SK-N-SH (cell line): ENCODE measurements around the gene CEACAM7. TPM values are rescaled to one million over a fixed set of nuclear protein-coding genes. Genes with fewer than 3 reads are reported as not detected.

Experiments used
- CTCF ChIA-PET: fragments of 300-600, 350-600 bp; formaldehyde crosslinking; extraction: SDS; loops from one replicate; lab custom pipeline; 2021; lab: Yijun Ruan, JAX
- POLR2A ChIA-PET: fragments of 350-600 bp; sonication (Branson Sonifier 250); formaldehyde crosslinking; extraction: SDS; loops from one replicate; lab custom pipeline; 2020; ENCODE audit warnings: antibody characterized with exemption, inconsistent platforms; lab: Yijun Ruan, JAX
- DNase-seq: peaks from one replicate; pipeline ENCODE4 v3.0.0; 2012
- H2AFZ ChIP-seq: fragments of 200-600 bp; sonication (generic); 2 replicates; pipeline ENCODE4 v1.8.1; 2016; ENCODE audit warnings: antibody characterized with exemption, mild to moderate bottlenecking, low read depth
- H3F3A ChIP-seq: fragments of 200-600 bp; sonication (generic); replicated peaks from 2 replicates; pipeline ENCODE3; 2016; ENCODE audit warnings: antibody characterized with exemption, mild to moderate bottlenecking; ENCODE audit not compliant: insufficient read depth
- H3K27ac ChIP-seq, 2 experiments: fragments of 200-500 bp in 1 of 2; fragments of 200-600 bp in 1 of 2; sonication (Bioruptor generic) in 1 of 2; sonication (generic), shearing (Covaris generic) in 1 of 2; 2 replicates each; pipeline versions ENCODE4 v1.5.1 to v1.6.1; 2014 to 2016; ENCODE audit warnings: low read depth in 2 of 2, inconsistent platforms in 1 of 2, low read length in 1 of 2, mild to moderate bottlenecking in 1 of 2, mixed read lengths in 1 of 2
- H3K27me3 ChIP-seq: fragments of 200-600 bp; sonication (generic), shearing (Covaris generic); 2 replicates; pipeline ENCODE4 v1.6.1; 2016; ENCODE audit warnings: mixed run types; ENCODE audit not compliant: insufficient read depth
- H3K36me3 ChIP-seq, 2 experiments: fragments of 200-500 bp in 1 of 2; fragments of 200-600 bp in 1 of 2; sonication (Bioruptor generic) in 1 of 2; sonication (generic) in 1 of 2; replicated peaks in 1 of 2; 2 replicates each; pipeline versions ENCODE3 to v1.5.1; 2014 to 2016; ENCODE audit warnings: low read length in 1 of 2, mild to moderate bottlenecking in 1 of 2; ENCODE audit not compliant: insufficient read depth in 2 of 2, control insufficient read depth in 1 of 2
- H3K4me1 ChIP-seq, 2 experiments: fragments of 200-500 bp in 1 of 2; fragments of 200-600 bp in 1 of 2; sonication (Bioruptor generic) in 1 of 2; sonication (generic), shearing (Covaris generic) in 1 of 2; 2 replicates each; pipeline versions ENCODE4 v1.5.1 to v1.6.1; 2014 to 2016; ENCODE audit warnings: low read depth in 1 of 2, low read length in 1 of 2, mixed run types in 1 of 2; ENCODE audit not compliant: insufficient read depth in 2 of 2, control insufficient read depth in 1 of 2
- H3K4me2 ChIP-seq: fragments of 200-600 bp; sonication (generic), shearing (Covaris generic); 2 replicates; pipeline ENCODE4 v1.6.1; 2017; ENCODE audit warnings: mixed run types
- H3K4me3 ChIP-seq, 2 experiments: fragments of 200-500 bp in 1 of 2; fragments of 200-600 bp in 1 of 2; sonication (Bioruptor generic) in 1 of 2; sonication (generic), shearing (Covaris generic) in 1 of 2; 2 replicates each; pipeline versions ENCODE4 v1.5.1 to v1.8.1; 2014 to 2016; ENCODE audit warnings: low read depth in 2 of 2, inconsistent platforms in 1 of 2, low read length in 1 of 2, mild to moderate bottlenecking in 1 of 2, mixed read lengths in 1 of 2, moderate library complexity in 1 of 2
- H3K79me2 ChIP-seq: fragments of 200-600 bp; sonication (generic); 2 replicates; pipeline ENCODE4 v1.8.1; 2017; ENCODE audit warnings: mild to moderate bottlenecking; ENCODE audit not compliant: insufficient read depth
- H3K9ac ChIP-seq: fragments of 200-600 bp; sonication (generic); 2 replicates; pipeline ENCODE4 v1.6.1; 2017; ENCODE audit warnings: mixed run types
- H3K9me2 ChIP-seq: fragments of 200-600 bp; sonication (generic); 2 replicates; pipeline ENCODE4 v1.6.1; 2017; ENCODE audit warnings: mixed run types
- H3K9me3 ChIP-seq: fragments of 200-600 bp; sonication (generic); 2 replicates; pipeline ENCODE4 v1.6.1; 2017; ENCODE audit warnings: mixed run types, mild to moderate bottlenecking, moderate library complexity
- H4K20me1 ChIP-seq: fragments of 200-600 bp; sonication (generic); 2 replicates; pipeline ENCODE4 v1.6.1; 2017; ENCODE audit warnings: mild to moderate bottlenecking, mixed run types; ENCODE audit not compliant: insufficient read depth
- CHD2 ChIP-seq: fragments of 150-350 bp; IDR thresholded peaks from 2 replicates; pipeline ENCODE4 v1.6.1; 2018; ENCODE audit warnings: low read length; ENCODE audit not compliant: partially characterized antibody
- ELF1 ChIP-seq: IDR thresholded peaks from 2 replicates; pipeline ENCODE4 v1.4.0; 2012
- EZH2phosphoT487 ChIP-seq: fragments of 200-600 bp; sonication (generic); IDR thresholded peaks from 2 replicates; pipeline ENCODE4 v1.6.1; 2017; ENCODE audit warnings: low read depth, mixed run types, mild to moderate bottlenecking, antibody characterized with exemption, moderate library complexity, borderline replicate concordance
- GATA2 ChIP-seq: sonication (generic); formaldehyde crosslinking; IDR thresholded peaks from 2 replicates; pipeline ENCODE4 v1.5.0; 2020; ENCODE audit warnings: mild to moderate bottlenecking, missing genetic modification reagents
- NFIC ChIP-seq: IDR thresholded peaks from 2 replicates; pipeline ENCODE4 v1.4.0; 2012; ENCODE audit warnings: borderline replicate concordance
- POLR2AphosphoS5 ChIP-seq: IDR thresholded peaks from 2 replicates; pipeline ENCODE4 v1.6.1; 2012; ENCODE audit warnings: low read depth, low read length
- RCOR1 ChIP-seq: fragments of 150-350 bp; IDR thresholded peaks from 2 replicates; pipeline ENCODE4 v1.6.1; 2017; ENCODE audit warnings: antibody characterized with exemption, low read length
- SMC3 ChIP-seq: IDR thresholded peaks from 2 replicates; pipeline ENCODE4 v1.6.1; 2012; ENCODE audit warnings: low read depth, low read length, improper control_type of control experiment
- TAF1 ChIP-seq: IDR thresholded peaks from 2 replicates; pipeline ENCODE4 v1.6.1; 2012; ENCODE audit warnings: low read depth, mild to moderate bottlenecking, low read length, moderate library complexity, borderline replicate concordance
- WGBS: methylation state at CpG from one replicate; pipeline ENCODE4 v1.1.6; 2017; ENCODE audit warnings: low lambda C conversion rate; 5-methylcytosine and 5-hydroxymethylcytosine counted together
- polyA plus RNA-seq, 3 experiments: library from polyadenylated mRNA; depleted of rRNA; stranded (reverse); fragments of >200 nt; gene quantifications; 2 replicates each; pipeline ENCODE4 v1.2.3, GENCODE V29; 2012
- TF ChIP-seq, protein P1 (sequence below): fragments of 150-350 bp; IDR thresholded peaks from 2 replicates; pipeline ENCODE4 v1.6.1; 2016; ENCODE audit warnings: mild to moderate bottlenecking, low read depth, low read length
- TF ChIP-seq, protein P2 (sequence below): IDR thresholded peaks from 2 replicates; pipeline ENCODE4 v1.4.0; 2012; ENCODE audit warnings: low read depth, borderline replicate concordance
- TF ChIP-seq, protein P3 (sequence below): fragments of 150-350 bp; IDR thresholded peaks from 2 replicates; pipeline ENCODE4 v1.6.1; 2017; ENCODE audit warnings: antibody characterized with exemption, low read length, low read depth, borderline replicate concordance
- TF ChIP-seq, protein P4 (sequence below): IDR thresholded peaks from 2 replicates; pipeline ENCODE4 v1.6.1; 2012; ENCODE audit warnings: mild to moderate bottlenecking, low read depth, low read length, moderate library complexity
- TF ChIP-seq, protein P5 (sequence below): IDR thresholded peaks from 2 replicates; pipeline ENCODE4 v1.4.0; 2012; ENCODE audit warnings: low read depth, borderline replicate concordance

CEACAM7 gene
- polyA plus RNA-seq, 1 of the 3 experiments (the other 2 are of a cell fraction), result not detected

DNA sequence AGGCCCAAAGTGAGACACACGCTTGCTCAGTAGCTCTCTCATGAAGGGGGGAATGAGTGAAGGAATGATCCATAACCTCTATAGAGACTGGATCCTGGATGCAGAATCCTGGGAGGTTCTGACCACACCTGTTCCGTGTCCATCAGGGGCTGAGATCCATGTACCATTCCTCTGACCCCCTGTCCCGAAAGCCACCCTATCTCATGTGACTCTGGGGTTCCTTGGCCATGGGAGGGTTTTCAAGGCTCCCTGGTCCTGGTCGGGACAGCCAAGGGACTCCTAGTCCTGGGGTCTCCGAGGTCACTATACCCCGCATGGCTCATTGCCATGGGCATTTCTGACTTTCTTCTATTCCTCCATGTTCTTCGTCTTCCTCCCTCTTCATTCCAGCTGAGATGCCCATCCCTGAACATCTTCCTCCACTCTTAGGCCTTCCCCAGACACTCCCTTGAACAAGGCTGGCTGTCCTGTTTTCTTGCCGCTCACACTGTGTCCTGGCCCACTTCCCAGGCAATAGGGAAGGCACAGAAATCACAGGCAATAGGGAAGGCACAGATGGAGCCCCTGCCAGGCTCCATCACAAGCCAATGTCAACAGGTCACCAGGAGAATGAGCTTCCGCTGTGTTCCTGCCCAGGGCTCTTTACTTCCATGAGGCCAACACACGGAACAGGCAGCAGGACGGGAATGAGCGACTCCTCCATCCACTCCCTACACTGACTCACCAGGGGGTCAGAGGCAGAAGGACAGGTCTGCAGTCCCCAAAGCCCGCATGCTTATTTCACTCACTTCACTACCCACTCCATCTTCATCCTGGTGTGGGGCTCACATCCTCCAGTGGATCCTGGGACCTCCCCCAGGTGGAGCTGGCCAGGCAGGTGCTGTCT is 23.5 kb upstream of the CEACAM7 start:
- Histone ChIP-seq H3K27me3 (peaks cover 33% of the 10 kb centered on the region; the same call in 1 of the 2 replicates), H2AFZ (no peak overlapping the region), H3K27ac (no peak overlapping the region), H3K4me2 (no peak overlapping the region), H3K9me2 (no peaks in the 10 kb centered on the region), H3F3A (no peaks in the 10 kb centered on the region), H3K79me2 (no peaks in the 10 kb centered on the region), H3K36me3 (no peaks in the 10 kb centered on the region), H3K4me3 (no peak overlapping the region), H3K9me3 (no peaks in the 10 kb centered on the region), H4K20me1 (0 out of 2 replicates have a peak, but pooled peaks cover 2% of the 10 kb centered on the region), H3K4me1 (no peaks in the 10 kb centered on the region), H3K9ac (no peak overlapping the region)
- ChIA-PET POLR2A (no interaction called here), CTCF (interaction anchor here (1.0 kb wide), 1 partner anchor 114 kb away, joined by 4 read pairs; no protein-coding TSS in a partner anchor)
- DNase-seq, result no peak
- TF ChIP-seq NFIC (no peak), TAF1 (no peak), GATA2 (no peak), EZH2phosphoT487 (no peak), POLR2AphosphoS5 (no peak), CHD2 (no peak)
- TF ChIP-seq, protein P1, sequence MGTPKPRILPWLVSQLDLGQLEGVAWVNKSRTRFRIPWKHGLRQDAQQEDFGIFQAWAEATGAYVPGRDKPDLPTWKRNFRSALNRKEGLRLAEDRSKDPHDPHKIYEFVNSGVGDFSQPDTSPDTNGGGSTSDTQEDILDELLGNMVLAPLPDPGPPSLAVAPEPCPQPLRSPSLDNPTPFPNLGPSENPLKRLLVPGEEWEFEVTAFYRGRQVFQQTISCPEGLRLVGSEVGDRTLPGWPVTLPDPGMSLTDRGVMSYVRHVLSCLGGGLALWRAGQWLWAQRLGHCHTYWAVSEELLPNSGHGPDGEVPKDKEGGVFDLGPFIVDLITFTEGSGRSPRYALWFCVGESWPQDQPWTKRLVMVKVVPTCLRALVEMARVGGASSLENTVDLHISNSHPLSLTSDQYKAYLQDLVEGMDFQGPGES, result no peak
- TF ChIP-seq, protein P2, sequence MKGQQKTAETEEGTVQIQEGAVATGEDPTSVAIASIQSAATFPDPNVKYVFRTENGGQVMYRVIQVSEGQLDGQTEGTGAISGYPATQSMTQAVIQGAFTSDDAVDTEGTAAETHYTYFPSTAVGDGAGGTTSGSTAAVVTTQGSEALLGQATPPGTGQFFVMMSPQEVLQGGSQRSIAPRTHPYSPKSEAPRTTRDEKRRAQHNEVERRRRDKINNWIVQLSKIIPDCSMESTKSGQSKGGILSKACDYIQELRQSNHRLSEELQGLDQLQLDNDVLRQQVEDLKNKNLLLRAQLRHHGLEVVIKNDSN, result no peak
- TF ChIP-seq, protein P3, sequence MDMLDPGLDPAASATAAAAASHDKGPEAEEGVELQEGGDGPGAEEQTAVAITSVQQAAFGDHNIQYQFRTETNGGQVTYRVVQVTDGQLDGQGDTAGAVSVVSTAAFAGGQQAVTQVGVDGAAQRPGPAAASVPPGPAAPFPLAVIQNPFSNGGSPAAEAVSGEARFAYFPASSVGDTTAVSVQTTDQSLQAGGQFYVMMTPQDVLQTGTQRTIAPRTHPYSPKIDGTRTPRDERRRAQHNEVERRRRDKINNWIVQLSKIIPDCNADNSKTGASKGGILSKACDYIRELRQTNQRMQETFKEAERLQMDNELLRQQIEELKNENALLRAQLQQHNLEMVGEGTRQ, result no peak
- 11% methylated on average over 13 of the region's 13 CpGs for WGBS

DNA sequence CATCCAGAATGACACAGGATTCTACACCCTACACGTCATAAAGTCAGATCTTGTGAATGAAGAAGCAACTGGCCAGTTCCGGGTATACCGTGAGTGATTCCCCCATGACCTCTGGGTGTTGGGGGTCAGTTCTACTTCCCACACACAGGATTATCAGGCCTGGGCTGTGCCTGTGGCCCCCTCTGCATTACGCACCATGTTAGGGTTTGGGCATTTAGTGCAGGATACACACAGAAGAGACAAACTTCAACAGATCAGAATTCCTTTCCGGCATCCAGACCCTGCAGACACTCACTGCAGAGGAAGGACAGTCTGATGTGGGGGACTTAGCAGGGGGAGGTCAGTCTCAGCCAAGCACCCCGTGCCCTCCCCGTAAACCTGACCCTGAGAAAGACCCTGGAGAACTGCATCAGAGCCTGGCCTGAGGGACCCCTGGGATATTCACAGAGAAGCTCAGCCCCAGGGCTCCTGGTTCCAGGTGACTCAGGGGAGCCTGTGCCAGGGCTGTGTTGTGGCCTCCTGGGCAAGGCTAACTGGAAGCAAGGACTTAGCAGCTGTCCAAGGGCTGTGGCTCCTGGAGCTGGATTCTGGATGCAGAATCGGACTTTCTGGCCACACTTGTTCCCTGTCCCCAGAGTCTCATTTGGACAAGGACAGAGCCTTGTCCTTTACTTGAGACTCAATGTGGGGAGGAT is 22.0 kb upstream of the CEACAM7 start:
- CTCF ChIA-PET, result interaction anchor here (1.0 to 1.5 kb wide), 2 partner anchors 19 to 113 kb away, joined by 3 to 4 read pairs; no protein-coding TSS in a partner anchor
- no peaks in the 10 kb centered on the region for H3K4me1 ChIP-seq
- no peaks in the 10 kb centered on the region for H3F3A ChIP-seq
- POLR2A ChIA-PET, result no interaction called here
- H3K27ac ChIP-seq, result no peak overlapping the region
- no peaks in the 10 kb centered on the region for H3K9me3 ChIP-seq
- peaks cover 44% of the 10 kb centered on the region for H3K27me3 ChIP-seq
- no peaks in the 10 kb centered on the region for H3K36me3 ChIP-seq
- no peaks in the 10 kb centered on the region for H3K9me2 ChIP-seq
- TF ChIP-seq SMC3 (no peak), RCOR1 (no peak), ELF1 (no peak), POLR2AphosphoS5 (no peak)
- TF ChIP-seq, protein P4, sequence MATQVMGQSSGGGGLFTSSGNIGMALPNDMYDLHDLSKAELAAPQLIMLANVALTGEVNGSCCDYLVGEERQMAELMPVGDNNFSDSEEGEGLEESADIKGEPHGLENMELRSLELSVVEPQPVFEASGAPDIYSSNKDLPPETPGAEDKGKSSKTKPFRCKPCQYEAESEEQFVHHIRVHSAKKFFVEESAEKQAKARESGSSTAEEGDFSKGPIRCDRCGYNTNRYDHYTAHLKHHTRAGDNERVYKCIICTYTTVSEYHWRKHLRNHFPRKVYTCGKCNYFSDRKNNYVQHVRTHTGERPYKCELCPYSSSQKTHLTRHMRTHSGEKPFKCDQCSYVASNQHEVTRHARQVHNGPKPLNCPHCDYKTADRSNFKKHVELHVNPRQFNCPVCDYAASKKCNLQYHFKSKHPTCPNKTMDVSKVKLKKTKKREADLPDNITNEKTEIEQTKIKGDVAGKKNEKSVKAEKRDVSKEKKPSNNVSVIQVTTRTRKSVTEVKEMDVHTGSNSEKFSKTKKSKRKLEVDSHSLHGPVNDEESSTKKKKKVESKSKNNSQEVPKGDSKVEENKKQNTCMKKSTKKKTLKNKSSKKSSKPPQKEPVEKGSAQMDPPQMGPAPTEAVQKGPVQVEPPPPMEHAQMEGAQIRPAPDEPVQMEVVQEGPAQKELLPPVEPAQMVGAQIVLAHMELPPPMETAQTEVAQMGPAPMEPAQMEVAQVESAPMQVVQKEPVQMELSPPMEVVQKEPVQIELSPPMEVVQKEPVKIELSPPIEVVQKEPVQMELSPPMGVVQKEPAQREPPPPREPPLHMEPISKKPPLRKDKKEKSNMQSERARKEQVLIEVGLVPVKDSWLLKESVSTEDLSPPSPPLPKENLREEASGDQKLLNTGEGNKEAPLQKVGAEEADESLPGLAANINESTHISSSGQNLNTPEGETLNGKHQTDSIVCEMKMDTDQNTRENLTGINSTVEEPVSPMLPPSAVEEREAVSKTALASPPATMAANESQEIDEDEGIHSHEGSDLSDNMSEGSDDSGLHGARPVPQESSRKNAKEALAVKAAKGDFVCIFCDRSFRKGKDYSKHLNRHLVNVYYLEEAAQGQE, result no peak
- TF ChIP-seq, protein P5, sequence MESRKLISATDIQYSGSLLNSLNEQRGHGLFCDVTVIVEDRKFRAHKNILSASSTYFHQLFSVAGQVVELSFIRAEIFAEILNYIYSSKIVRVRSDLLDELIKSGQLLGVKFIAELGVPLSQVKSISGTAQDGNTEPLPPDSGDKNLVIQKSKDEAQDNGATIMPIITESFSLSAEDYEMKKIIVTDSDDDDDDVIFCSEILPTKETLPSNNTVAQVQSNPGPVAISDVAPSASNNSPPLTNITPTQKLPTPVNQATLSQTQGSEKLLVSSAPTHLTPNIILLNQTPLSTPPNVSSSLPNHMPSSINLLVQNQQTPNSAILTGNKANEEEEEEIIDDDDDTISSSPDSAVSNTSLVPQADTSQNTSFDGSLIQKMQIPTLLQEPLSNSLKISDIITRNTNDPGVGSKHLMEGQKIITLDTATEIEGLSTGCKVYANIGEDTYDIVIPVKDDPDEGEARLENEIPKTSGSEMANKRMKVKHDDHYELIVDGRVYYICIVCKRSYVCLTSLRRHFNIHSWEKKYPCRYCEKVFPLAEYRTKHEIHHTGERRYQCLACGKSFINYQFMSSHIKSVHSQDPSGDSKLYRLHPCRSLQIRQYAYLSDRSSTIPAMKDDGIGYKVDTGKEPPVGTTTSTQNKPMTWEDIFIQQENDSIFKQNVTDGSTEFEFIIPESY, result no peak
- TF ChIP-seq, all 33 proteins: peak for 0
- H3K79me2 ChIP-seq, result no peaks in the 10 kb centered on the region
- H4K20me1 ChIP-seq, result 0 out of 2 replicates have a peak, but pooled peaks cover 2% of the 10 kb centered on the region
- H2AFZ ChIP-seq, result no peak overlapping the region
- no peak for DNase-seq
- H3K9ac ChIP-seq, result no peak overlapping the region
- WGBS, result 8% methylated on average over 5 of the region's 8 CpGs
- H3K4me2 ChIP-seq, result no peak overlapping the region
- H3K4me3 ChIP-seq, result no peak overlapping the region
